DMS 273 treated with DMSO at 0.1 percent for 48 hours (cell line): ENCODE measurements around the gene SUPT4H1.

Experiments used
- DNase-seq: peaks from one replicate; lab custom pipeline; 2025; lab: John Stamatoyannopoulos, UW

Gene SUPT4H1

DNA sequence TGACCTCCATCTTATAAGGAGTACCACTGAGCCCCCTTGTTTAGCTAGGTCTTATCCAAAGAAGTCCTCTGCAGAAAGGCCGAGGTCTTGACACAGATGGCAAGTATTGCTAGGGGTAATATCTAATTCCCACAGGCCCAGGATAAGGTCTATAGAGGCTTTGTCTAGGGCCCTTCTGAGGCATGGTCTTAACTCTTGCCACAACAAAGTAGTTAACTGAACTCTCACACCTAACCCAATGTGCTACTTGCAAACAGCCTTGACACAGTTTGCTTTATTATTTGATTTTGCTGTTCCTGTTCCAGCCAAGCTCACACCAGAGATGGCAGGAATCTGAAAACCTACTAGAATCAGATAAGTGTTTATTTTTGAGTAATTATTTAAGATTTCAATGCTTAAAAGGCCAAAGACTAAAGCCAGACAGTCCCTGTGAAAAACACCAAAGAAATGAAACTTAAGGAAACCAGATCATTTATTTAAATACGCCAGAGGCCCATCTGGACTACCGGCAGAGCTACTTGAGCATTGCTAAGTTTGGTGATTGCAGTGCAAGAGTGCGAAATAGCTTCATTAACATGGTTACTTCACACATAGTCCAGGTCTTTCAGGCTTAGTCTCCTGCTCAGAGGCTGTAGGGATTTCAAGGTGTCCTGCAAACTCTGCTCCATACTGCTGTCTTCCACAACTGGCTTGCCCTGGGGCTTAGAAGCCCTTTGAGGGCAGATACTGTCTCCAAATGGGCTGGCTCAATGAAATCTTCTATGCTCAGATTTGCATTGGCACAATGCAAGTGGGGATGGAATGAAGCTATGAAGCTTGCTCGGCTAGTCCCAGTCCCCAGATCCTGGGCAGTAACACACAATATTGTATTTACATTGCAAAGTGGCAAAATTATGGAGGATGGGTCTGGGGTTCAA, 28.5 kb upstream of the SUPT4H1 start:
- DNase-seq = no peak

DNA sequence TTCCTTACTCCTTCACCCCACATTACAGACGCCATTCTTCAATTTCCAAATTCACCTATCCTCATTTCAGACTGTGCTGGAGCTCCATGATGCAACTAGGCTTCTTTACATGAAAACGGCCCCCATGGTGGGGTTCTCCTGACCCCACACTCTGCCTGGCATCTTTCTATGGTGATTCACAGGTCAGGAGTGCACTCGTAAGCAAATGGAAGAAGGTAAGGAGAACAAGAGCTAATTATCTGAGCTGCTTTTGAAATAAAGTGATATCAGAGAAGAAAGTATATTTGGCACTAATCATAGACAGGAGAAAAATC, 27.5 kb upstream of the SUPT4H1 start:
- no peak for DNase-seq

DNA sequence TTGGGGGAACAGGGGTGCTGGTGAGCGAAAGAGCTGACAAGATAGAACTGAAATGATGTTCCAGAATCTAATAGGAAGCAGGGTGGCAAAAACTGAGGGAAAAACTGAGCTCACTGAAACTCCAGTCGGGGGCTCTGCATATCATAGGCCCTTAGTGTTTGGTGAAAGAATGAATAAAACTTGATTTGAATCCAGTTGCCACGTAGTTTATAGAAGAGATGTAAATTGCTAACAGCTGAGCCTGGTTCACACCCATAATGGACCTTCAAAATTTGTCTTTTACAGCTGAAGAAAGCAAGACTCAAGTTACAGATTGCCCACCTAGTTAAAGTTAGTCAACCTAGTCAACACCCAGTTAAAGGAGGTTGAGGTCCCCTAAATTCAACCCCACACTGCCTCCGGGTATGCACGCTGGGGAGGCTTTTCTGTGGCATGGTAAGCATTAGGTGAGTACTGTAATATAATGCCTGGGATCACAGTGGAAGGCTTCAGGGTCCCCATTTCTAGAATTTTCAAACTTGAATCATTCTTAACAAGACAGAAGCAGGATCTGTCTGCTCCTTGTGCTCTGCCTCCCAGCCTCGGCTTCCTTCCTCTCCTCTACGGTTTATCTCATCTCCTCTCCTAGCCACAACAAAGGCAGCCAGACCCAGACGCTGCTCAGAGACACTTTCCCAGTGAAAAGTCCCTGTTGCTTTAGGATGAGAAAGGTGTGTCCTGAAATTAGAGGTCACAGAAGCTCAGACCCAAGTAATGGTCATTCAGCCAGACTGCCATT, 26.9 kb upstream of the SUPT4H1 start:
- no peak for DNase-seq

DNA sequence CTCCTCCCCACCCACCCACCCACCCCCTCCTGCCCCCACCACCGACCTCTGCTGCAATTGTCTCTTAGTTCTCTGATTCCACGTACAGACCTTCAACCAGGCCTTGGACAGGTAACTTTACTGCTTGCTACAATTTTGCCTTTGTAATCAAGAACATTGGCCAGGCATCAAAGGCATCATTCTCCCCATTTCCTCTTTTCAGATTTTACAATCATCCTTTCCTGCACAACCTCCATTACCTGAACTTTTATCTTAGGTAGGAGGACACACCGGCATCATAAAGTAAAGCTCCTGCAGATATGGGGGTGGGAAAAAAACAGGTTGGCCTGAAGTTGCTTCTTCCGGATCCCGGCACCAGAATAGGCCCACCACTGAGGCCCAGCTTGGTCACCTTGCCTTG, 25.7 kb upstream of the SUPT4H1 start:
- DNase-seq = no peak

DNA sequence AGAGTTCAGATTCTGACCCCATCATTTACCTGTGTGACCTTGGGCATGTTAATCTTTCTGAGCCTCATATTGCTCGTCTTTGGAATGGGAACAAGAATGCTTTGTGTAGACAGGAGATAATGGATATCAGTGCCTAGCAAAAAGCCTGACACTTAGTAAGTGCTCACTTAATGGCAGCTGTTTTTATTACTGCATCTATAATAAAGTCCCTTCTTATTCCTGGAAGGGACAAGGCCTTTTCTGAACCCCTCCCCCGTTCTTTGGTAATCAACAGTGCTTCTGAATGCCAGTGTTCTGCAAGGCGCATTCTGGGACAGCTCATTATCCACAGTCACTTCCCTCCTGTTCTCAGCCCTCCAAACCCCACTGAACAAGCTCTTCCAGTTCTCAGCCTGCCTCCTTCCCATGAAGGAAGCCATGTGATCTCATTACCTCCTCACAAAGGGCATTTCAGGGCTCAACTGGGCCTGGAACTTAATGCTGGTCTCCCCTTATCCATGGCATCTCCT, 25.1 kb upstream of the SUPT4H1 start:
- DNase-seq = no peak

DNA sequence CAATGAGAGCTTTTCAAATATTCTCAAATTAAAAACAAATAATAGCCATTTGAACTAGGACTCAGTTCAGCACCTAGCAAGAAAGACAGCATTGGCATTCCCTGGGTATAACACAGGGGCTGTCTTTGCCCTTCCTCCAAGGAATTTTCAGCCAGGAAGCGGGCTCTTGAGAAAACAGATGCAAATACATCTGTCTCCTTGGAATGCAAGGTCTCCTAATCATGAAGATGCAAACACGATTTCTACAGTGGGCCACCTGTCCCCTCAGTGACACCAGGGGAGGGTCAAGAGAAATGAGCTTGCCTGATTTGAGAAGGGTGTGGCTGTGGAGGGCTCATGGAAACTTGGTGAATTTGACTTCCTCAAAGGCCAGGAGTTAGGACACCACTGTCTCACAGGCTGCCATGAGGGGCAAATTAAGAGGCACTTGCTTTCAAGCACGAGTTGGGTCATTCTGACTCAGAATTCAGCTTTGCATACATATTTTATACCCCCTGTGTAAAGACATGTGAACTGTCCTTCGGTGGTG, 24.5 kb upstream of the SUPT4H1 start:
- DNase-seq = no peak

DNA sequence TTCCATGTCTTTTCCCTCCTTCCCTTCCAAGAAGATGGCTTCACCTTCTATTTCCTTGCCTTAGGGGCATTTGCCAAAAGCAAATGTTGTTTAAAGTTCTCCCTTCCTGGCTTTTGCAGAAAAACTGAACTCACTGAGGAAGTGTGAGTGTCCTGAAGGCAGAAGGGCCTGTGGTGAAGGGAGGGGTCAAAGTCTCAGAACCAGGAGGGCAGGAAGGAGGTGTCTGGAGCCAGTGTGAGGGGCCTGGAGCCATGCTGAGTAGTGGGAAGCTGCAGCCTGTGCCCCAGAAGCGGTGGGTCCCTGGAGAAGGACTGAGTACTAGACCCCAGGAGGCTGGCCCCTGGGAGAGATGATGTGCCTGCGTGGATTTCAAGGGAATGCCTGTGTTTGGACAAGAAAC, 23.8 kb upstream of the SUPT4H1 start:
- no peak for DNase-seq

DNA sequence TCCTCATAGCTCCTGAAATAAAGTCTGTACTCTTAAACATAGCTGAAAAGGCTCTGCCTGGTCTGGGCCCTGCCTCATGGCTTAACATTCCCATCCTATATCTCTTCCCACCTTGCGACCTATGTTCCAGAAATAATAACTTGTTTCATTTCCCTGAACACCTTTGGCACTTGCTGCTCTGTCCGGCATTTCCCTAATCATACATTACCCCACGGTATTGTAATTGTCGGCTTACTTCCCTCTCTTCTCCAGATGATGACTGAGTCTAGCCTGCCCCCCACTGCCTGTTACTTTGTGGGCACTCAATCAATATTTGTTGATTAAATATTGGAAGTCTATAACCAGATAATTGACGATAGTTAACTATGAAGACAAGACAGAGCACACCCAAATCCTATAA, 23.3 kb upstream of the SUPT4H1 start:
- DNase-seq = no peak

DNA sequence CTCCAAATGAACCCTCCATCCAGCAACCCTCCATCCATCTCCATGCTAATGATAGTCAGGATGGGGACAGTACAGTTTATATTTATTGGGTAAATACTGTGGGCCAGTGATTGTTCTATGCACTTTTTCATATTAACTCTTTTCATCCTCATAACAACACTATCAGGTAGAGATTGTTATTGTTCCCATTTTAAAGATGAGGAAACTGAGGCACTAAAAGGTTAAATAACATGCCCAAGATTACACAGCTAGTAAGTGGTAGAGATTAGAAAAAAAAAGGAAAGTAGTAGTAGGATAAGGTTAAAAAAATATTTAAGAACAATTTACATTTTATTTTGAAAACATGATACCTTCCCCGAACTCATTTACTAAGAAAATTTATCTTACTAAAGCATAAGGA, 21.9 kb upstream of the SUPT4H1 start:
- no peak for DNase-seq

DNA sequence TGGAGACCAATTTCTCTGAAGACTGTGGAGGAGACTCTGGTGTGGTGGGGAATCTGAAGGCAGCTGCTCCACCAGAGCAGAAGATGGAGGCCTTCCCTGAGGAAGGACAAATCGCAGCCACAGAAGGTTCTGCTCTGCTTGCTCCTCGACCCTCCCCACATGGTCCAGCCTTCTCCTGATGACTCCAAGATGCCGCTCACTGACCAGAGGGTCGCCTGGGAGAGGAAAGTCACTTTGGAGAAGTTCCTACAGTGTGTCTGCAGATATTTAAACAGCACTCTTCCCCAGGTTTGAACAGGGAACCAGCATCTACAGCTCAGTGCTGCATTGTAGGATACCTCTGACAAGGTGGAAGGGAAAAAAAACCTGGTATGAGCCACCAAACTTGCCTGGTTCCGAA, 21.0 kb upstream of the SUPT4H1 start:
- DNase-seq = no peak

DNA sequence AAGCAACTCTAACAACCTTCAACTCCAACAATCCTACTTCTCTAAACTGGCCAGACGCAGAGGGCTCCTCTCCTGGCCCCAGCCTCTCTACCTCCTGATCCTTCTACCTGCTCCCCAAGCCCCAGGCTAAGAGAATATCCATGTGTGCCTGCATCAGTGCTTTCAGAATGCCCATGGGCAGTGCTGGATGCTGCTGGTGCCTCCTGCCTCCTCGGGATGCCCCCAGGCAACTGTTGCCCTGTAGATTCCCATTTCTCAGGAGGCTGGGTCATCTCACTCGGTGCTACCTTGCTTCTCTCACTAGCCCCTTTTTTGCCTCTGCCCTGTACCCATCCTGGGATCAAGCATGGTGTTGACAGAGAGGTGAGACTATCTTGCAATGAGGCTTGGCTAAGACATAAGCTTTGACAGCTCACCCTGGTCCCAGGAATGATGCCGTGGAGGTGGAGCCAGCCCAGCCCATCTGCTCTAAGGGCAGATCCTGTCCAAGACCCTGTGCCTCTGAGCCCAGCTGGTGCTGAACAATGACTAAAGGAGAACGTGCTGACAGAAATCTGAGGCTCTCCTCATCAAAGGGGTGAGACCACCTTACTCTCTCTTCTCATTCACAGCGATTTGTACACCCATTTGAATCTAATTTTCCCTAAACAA, 19.4 kb upstream of the SUPT4H1 start:
- no peak for DNase-seq

DNA sequence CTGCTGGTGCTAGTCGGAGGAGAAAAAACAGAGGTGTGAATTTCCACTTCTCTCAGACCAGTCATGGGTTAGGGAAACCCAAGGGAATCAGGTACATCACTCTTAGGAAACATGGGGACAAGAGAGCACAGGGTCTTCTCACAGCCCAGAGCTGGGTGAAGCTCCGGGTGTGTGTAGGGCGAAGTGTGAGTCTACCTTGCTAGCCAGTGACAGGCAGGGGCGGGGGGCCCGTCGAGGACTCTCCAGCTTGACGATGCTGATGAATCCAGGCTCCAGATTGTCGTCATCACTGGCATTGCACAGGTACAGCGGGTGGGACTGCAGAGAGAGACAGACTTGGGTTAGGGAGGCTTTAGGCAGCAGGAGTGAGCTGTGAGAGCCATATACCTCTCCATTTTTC, 18.7 kb upstream of the SUPT4H1 start:
- DNase-seq = no peak

DNA sequence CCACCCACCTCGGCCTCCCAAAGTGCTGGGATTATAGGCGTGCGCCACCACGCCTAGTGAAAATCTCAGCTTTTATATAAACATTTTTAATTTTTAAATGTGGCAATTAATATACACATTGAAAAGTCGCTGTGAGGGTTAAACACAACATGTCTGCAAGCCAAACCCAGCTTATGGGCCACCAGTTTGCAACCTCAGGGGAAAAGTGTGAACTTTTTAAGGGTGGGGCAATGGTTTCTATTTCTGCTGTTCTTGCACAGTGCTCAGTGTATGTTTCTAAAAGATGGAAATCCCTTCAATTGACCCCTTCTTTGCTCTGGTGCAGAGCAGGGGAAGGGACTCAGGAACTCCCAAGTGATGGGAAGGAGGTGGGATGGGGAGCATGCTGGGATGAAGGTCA, 18.3 kb upstream of the SUPT4H1 start:
- no peak for DNase-seq

DNA sequence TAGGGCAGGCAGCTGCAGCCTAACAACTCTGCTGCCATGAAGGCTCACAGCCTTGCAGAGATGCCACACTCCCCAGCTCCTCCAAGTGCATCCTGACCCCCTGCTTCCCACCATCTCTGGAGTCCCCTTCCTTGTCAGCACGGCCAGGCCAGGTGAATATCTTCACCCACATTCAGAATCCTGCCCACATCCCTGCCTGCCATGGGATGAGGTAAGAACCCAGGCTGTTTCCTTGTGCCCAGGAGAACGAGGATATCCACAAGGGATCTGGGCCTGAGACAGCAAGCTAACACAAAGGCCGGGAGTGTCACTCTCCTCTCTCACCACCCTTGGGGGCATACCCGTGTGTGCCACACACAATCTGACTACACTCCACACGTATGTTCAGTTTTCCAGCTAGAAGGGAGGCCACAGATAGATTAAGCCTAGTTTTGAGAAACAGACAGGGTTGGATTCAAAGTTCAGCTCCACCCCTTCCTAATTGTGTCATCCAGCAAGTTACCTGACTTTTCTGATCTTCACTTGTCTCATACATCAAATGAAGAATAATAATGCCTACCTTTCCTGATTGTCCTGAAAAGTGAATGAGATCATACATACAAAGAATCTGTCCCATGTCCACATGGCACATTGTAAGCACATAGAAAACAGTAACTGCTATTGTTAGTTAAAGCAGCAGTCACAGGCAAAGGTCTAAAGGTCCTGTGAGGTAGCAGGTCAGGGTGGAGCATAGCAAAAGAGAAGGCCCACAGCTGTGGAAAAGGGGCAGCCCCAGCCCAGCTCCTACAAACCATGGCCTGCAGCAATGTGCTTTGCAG, 17.4 kb upstream of the SUPT4H1 start:
- DNase-seq = no peak

DNA sequence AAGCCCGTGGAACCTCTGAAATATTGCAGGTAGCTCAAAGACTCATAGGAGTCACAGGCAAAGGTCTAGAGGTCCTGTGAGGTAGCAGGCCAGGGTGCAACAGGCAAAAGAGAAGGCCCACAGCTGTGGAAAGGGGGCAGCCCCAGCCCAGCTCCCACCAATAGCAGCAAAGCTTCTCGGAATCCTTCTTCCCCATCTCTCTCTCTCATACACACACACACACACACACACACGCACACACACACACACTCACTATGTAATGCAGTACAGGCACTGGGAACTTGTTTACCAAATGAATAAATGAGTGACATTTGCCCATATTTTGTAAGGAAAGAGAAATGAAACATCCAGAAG, 16.8 kb upstream of the SUPT4H1 start:
- DNase-seq = no peak

DNA sequence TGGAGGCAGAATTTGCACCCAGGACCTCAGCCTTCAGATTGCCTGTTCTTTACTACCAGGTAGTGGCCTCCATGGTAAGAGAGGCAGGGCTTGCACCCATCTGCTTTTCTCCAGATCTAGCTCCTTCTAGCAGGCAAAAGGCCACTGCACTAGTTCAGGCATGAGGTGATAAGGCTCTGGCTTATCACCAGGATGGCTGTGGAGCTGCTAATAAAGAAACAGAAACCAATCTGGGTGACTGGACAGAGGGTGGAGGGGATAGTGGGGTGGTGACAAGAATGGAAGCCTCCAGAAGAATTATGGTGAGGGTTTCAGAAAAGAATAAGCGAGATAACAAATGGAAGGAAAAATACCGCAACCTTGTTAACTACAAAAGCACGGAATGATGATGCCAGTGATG, 15.5 kb upstream of the SUPT4H1 start:
- DNase-seq = no peak

DNA sequence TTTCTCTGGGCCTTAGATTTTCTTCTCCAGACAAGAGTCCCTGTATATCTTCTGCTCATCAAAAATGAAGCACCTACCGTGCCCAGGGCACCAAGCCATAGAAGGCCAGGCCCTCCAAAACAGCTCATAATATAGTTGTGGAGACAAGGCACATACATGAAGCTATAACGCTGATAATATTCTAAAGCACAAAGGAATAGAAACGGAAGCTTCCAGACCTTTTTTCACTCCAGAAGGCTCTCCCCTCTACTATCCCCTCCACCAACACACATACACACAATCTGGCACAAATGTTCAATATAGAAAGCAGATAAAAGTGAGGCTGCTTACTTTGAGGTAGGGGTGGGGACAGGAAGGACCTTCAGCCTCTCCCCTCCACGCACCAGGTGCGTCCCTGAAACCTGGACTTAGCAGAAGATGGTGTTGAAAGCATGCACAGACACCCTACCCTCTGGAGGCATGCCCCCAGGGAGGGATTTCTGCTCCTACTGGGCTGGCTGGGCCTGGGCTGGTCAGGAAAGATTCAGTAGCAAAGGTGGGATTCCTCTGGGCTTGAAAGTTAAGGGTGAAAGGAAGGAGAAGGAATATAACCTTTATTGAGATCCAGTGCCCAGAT, 14.1 kb upstream of the SUPT4H1 start:
- no peak for DNase-seq

DNA sequence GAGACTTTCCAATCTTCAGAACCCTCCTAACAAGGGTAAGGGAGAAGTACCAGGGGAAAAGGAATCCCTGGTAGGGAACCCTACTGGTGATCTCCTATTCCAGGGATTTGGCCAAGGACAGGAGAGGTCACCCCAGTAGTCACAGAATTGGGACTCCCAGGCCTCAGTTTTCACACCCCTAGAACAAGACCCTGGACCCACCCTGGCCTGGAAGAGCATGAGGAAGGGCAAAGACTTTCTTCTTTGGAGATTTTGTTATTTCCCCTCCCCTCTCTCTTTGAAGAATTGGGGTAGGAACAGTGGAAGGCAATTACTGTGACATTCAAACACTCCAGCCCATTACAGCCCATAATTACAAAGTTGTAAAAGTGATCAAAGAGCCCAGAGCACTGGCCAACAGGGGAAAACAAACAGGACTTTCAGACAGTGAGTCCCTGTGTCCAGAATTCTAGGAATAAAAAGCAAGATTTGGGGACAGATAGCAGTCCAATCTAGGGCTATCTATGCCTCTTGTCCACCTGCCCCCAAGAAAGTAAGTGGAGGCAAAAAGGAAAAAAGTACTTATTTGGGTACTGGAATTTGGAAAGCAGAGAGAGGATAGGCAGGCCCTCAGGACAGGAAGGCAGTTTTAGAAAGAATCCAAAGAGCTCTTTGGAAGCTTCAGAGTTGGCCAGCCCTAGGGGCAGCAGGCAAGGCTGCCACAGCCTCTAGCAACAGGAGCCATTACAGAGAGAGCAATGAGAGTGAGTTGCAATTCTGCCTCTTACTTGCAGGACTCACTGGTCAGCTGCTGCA, 13.4 kb upstream of the SUPT4H1 start:
- DNase-seq = no peak

DNA sequence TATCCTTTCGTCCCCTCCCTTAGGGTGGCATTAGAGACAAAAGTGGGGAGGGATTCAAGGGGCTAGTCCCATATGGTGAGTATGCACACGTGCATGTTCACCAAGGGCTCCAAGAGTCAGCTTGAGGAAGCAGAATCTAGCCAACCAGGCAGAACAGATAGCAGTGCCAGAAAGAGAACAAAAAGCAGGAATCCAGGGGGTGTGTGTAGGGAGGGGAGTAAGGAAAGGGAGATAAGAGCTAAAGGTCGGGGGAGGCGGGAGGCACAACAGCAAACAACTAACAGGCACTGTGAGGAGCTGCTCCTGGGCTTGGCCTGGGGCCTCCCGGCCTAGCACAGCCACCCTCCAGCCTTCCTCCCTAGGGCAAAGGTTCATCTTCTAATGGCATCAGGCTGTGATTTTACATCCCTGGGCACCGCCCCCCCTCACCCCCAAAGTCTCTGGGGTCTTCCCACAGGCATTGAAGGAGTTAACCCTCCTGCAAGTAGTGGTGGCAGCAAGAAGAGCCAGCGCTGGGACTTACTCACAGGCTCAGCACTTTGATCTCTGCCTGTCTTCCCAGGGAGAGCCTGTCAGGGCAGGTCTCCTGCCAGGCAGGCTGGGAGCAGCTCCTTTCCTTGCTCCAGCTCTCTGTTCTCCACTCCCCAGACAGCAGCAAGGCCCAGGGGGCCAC, 12.4 kb upstream of the SUPT4H1 start:
- no peak for DNase-seq
